NT2/D1 (cell line): ENCODE data around the gene HHIP.
A peak's percentile ranks its signal among the peaks of the same experiment; 100 is the strongest.

ENCODE experiments used
- DNase-seq: peaks from one replicate; pipeline ENCODE4 v3.0.0-alpha.2; 2011; ENCODE audit warnings: low read depth, low spot score
- H3K27me3 ChIP-seq: 2 replicates; pipeline ENCODE4 v1.6.0; 2011; ENCODE audit warnings: mild to moderate bottlenecking; ENCODE audit not compliant: insufficient read length, insufficient read depth
- H3K36me3 ChIP-seq: 2 replicates; pipeline ENCODE4 v1.6.1; 2011; ENCODE audit warnings: mild to moderate bottlenecking, low read length, mixed read lengths; ENCODE audit not compliant: insufficient read depth, insufficient read length
- H3K4me1 ChIP-seq: 2 replicates; pipeline ENCODE4 v1.5.1; 2011; ENCODE audit not compliant: insufficient read depth, insufficient read length
- H3K4me3 ChIP-seq: 2 replicates; pipeline ENCODE4 v1.5.1; 2011; ENCODE audit warnings: low read depth; ENCODE audit not compliant: insufficient read length
- H3K9ac ChIP-seq: 2 replicates; pipeline ENCODE4 v1.6.0; 2011; ENCODE audit warnings: low read depth; ENCODE audit not compliant: insufficient read length
- H3K9me3 ChIP-seq: 2 replicates; pipeline ENCODE4 v1.5.1; 2011; ENCODE audit warnings: mild to moderate bottlenecking, low read length; ENCODE audit not compliant: insufficient read depth
- SUZ12 ChIP-seq: IDR thresholded peaks from 2 replicates; pipeline ENCODE4 v1.6.1; 2011; ENCODE audit not compliant: insufficient read length, insufficient read depth; ENCODE audit errors: extremely low read depth
- YY1 ChIP-seq: IDR thresholded peaks from 2 replicates; pipeline ENCODE4 v1.6.1; 2011; ENCODE audit not compliant: insufficient read length, insufficient read depth
- ZNF274 ChIP-seq: IDR thresholded peaks from 2 replicates; pipeline ENCODE4 v1.6.1; 2011; ENCODE audit warnings: mild to moderate bottlenecking, low read depth, low read length

The HHIP gene

GRCh38 chr4:144734522-144734921, 88.6 kb downstream of the HHIP start:
- DNase-seq: no peak
- Histone ChIP-seq H3K4me3 (no peak overlapping the region), H3K27me3 (no peaks in the 10 kb centered on the region), H3K9ac (no peak overlapping the region), H3K4me1 (no peaks in the 10 kb centered on the region), H3K36me3 (no peaks in the 10 kb centered on the region), H3K9me3 (no peaks in the 10 kb centered on the region)
- TF ChIP-seq SUZ12 (no peak), ZNF274 (no peak), YY1 (no peak)

GRCh38 chr4:144738649-144739048, 92.7 kb downstream of the HHIP start:
- H3K36me3 ChIP-seq: no peaks in the 10 kb centered on the region
- DNase-seq: no peak
- no peak for TF ChIP-seq ZNF274
- no peak for TF ChIP-seq SUZ12
- no peak for TF ChIP-seq YY1

GRCh38 chr4:144739511-144740033, 93.6 kb downstream of the HHIP start:
- TF ChIP-seq SUZ12: no peak
- Histone ChIP-seq H3K9me3 (no peaks in the 10 kb centered on the region), H3K9ac (no peak overlapping the region), H3K4me3 (no peak overlapping the region), H3K36me3 (no peaks in the 10 kb centered on the region), H3K27me3 (no peaks in the 10 kb centered on the region), H3K4me1 (no peaks in the 10 kb centered on the region)
- no peak for DNase-seq

More at GRCh38 chr4:144738649-144739048, 92.7 kb downstream of the HHIP start:
- no peak overlapping the region for H3K9ac ChIP-seq
- no peaks in the 10 kb centered on the region for H3K4me1 ChIP-seq
- H3K4me3 ChIP-seq: no peak overlapping the region
- no peaks in the 10 kb centered on the region for H3K9me3 ChIP-seq
- H3K27me3 ChIP-seq: no peaks in the 10 kb centered on the region

- no peaks in the 10 kb centered on the region for H3K36me3 ChIP-seq
- no peak overlapping the region for H3K4me3 ChIP-seq
- H3K9me3 ChIP-seq: no peaks in the 10 kb centered on the region
- H3K9ac ChIP-seq: no peak overlapping the region
- no peaks in the 10 kb centered on the region for H3K27me3 ChIP-seq
- TF ChIP-seq ZNF274: no peak
- TF ChIP-seq SUZ12: no peak
- TF ChIP-seq YY1: no peak
- H3K4me1 ChIP-seq: no peaks in the 10 kb centered on the region
- no peak for DNase-seq
These were observed 94.4 kb downstream of the HHIP start for GRCh38 chr4:144740316-144740715.

GRCh38 chr4:144748814-144749555, 103.0 kb downstream of the HHIP start:
- no peaks in the 10 kb centered on the region for H3K4me1 ChIP-seq
- no peaks in the 10 kb centered on the region for H3K36me3 ChIP-seq
- no peaks in the 10 kb centered on the region for H3K9me3 ChIP-seq
- no peaks in the 10 kb centered on the region for H3K27me3 ChIP-seq
- no peak overlapping the region for H3K4me3 ChIP-seq
- no peak for DNase-seq
- H3K9ac ChIP-seq: no peak overlapping the region
- no peak for TF ChIP-seq ZNF274
- no peak for TF ChIP-seq YY1
- no peak for TF ChIP-seq SUZ12

- H3K27me3 ChIP-seq: no peaks in the 10 kb centered on the region
- H3K9me3 ChIP-seq: no peaks in the 10 kb centered on the region
- H3K9ac ChIP-seq: no peak overlapping the region
- no peak overlapping the region for H3K4me3 ChIP-seq
- H3K36me3 ChIP-seq: no peaks in the 10 kb centered on the region
- TF ChIP-seq ZNF274: no peak
- TF ChIP-seq YY1: no peak
- no peak for TF ChIP-seq SUZ12
- H3K4me1 ChIP-seq: no peaks in the 10 kb centered on the region
- no peak for DNase-seq
These were observed 104.4 kb downstream of the HHIP start for GRCh38 chr4:144750348-144750747.

GRCh38 chr4:144754562-144755410, 108.8 kb downstream of the HHIP start:
- Histone ChIP-seq H3K4me3 (no peak overlapping the region), H3K9ac (no peak overlapping the region), H3K27me3 (no peaks in the 10 kb centered on the region), H3K4me1 (no peaks in the 10 kb centered on the region), H3K36me3 (no peaks in the 10 kb centered on the region), H3K9me3 (no peaks in the 10 kb centered on the region)
- DNase-seq: peak; percentile 8
- TF ChIP-seq ZNF274 (no peak), SUZ12 (no peak), YY1 (no peak)
